ENCODE results near the gene KLHL20.
A peak's percentile ranks its signal among the peaks of the same experiment; 100 is the strongest.
"Not testable (repeated sequence)": the region's sequence is repeated elsewhere in the genome, so short reads cannot be mapped to it uniquely, and the experiment has no call there.

KLHL20 gene

DNA sequence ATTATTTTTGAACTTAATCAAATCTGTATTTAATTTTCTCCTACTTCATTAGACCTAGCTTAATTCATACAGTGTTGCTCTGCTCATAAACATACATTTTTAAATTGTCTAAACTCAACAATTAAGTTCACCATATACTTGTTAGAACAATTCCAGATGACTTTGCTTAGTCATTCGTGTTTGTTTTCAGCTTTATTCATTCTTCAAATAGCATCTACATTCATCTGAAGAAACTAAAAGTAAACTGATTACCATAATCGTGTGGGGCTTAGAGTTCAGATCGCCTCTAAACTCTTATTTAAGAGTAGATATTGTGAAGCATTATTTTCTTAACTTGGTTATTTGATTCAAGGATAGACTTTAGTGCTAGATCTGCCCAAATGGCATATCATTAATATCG is 34.4 kb downstream of the KLHL20 start:
- DNase-seq (ENCODE audit: low read depth in 3 of 3): no peak

DNA sequence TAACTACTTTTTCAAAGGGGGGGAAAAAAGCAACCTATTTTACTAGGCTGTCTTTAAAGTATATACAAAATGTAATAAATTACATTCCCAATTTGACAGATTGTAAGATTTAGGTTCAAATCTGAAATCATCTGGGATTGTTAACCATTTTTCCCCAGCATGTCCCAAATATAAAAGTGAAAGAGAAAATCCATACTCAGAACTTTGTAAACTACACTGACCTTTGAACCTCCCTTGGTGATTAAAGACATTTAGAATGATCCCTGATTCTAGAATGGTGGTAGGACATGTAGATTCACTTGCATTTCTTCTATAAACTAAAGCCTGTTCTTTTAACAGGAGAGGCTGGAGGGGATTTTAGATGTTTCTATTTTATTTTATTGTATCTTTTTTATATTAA is 39.0 kb downstream of the KLHL20 start:
- no peak for DNase-seq (ENCODE audit: low read depth in 3 of 3)

DNA sequence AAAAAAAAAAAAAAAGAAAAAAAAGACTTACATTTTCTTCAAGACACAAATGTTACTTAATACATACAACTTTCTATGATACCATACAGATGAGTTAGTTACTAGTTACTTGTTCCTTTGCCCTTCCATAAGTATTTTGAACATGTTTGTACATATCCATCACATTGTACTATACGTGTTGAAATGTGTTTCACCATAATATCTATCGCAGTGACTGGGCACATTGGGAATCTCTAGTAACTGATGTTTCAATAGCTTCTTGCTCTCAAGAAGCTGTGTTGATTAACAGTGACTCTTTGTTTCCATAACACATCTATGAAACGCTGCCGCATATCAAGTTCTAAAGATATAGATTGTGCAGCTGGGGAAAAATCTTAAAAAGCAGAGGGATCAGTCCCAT is 42.9 kb downstream of the KLHL20 start:
- DNase-seq (ENCODE audit: low read depth in 3 of 3): no peak

DNA sequence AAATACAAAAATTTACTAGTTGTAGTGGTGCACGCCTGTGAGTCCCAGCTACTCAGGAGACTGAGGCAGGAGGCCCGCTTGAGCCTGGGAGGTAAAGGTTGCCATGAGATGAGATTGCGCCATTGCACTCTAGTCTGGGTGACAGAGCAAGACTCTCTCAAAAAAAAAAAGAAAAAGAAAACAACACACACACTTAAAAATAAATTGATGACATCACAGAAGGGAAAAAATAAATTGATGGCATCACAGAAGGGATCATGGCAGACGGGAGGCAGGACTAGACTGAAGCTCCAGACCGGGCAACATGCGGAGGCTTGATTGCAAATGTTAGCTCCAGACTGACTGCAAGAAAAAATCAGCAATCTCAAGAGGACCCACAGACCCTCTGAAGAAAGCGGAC is 43.3 kb downstream of the KLHL20 start:
- no peak for DNase-seq (ENCODE audit: low read depth in 3 of 3)

DNA sequence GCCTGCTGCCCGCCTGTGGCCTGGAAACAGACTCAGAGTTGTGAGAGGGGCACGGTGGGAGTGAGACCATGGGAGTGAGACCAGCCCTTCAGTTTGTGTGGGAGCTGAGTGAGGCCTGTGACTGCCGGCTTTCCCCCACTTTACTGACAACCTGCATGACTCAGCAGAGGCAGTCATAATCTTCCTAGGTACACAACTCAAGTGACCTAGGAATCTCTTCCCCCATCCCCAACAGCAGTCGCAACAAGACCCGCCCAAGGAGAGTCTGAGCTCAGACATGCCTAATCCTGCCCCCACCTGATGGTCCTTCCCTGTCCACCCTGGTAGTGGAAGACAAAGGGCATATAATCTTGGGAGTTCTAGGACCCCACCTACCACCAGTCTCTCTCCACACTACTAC is 44.2 kb downstream of the KLHL20 start:
- no peak for DNase-seq (ENCODE audit: low read depth in 3 of 3)

DNA sequence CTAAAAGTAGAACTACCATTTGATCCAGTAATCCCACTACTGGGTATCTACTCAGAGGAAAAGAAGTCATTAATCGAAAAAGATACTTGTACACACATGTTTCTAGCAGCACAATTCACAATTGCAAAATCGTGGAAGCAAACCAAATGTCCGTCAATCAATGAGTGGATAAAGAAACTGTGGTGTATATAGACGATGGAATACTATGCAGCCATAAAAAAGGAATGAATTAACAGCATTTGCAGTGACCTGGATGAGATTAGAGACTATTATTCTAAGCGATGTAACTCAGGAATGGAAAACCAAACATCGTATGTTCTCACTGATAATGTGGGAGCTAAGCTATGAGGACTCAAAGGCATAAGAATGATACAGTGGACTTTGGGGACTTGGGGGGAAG is 49.5 kb downstream of the KLHL20 start:
- DNase-seq (ENCODE audit: low read depth in 3 of 3): not testable (repeated sequence)

DNA sequence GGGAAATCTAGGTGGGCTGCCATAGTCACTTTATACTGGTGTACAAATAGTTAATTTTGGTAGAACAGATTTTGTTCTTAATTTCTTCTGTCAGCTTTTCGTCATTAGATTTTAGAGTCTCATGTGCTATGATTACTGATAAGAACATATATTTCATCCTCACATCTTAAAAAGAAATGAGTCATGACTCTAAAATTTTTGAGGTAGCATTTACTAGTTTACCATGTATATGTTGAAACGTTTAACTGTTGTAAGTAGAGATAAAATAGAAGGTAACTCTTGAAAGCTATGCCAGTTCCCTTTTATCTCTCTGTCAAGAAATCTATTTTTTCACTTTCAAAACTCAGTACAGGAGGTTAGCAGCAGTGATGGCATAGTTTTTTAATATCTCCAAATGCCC is 53.4 kb downstream of the KLHL20 start:
- DNase-seq (ENCODE audit: low read depth in 3 of 3): no peak

DNA sequence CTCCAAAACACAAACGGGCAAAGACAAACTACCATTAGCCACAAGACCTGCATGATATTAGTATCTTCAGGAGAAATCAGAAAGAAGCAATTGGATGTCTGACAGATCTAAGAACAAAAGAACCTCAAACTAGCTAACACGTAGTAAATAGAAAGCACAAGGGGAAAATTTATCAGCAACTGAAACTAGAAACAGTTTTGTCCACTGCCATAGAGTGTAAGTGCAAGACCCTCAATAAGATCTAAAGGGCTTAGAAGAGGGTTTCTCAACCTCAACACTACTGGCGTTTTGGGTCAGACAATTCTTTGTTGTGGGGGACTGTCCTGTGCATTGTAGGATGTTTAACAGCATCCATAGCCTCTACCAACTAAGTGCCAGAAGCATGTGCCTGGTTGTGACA is 54.0 kb downstream of the KLHL20 start:
- no peak for DNase-seq (ENCODE audit: low read depth in 3 of 3)

DNA sequence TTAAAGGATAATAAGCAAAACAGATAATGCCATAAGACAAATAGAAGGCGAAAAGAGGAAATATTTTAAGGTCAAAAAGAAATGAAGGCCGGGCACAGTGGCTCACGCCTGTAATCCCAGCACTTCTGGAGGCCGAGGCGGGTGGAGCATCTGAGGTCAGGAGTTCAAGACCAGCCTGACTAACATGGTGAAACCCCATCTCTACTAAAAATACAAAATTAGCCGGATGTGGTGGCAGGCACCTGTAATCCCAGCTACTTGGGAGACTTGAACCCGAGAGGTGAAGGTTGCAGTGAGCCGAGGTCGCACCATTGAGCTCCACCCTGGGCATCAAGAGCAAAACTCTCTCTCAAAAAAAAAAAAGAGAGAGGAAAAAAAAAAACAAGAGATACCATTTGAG is 55.5 kb downstream of the KLHL20 start:
- not testable (repeated sequence) for DNase-seq (ENCODE audit: low read depth in 3 of 3)

DNA sequence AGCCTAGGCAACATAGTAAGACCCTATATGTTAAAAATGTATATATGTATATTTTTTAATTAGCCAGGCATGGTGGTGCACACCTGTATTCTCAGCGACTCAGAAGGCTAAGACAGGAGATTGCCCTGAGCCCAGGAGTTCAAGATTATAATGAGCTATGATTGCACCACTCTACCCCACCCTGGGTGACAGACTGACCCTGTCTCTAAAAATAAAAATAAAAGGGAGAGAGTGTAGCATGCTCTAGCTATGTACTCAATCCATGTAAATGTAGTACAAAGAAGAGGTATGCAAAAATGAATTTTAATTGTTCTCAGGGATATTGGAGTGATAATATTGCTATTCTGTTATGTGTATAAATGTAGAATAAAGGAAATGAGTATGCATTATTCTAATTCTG is 56.8 kb downstream of the KLHL20 start:
- DNase-seq (ENCODE audit: low read depth in 3 of 3): no peak

DNA sequence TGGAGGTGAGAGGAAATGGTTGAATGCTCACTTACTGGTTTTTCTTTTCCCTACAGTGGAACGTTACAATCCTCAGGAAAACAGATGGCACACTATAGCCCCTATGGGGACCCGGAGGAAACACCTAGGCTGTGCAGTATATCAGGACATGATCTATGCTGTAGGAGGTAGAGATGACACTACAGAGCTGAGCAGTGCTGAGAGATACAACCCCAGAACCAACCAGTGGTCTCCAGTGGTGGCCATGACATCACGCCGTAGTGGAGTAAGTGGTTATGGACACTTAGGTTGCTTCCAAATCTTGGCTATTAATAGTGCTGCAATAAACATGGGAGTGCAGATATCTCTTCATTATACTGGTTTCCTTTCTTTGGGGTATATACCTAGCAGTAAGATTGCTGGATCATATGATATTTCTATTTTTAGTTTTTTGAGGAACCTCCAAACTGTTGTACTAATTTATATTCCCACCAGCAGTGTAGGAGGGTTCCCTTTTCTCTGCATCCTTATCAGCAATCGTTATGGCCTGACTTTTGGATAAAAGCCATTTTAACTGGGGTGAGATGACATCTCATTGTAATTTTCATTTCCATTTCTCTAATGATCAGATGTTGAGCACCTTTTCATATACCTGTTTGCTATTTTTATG is 60.9 kb downstream of the KLHL20 start:
- DNase-seq (ENCODE audit: low read depth in 3 of 3): no peak

DNA sequence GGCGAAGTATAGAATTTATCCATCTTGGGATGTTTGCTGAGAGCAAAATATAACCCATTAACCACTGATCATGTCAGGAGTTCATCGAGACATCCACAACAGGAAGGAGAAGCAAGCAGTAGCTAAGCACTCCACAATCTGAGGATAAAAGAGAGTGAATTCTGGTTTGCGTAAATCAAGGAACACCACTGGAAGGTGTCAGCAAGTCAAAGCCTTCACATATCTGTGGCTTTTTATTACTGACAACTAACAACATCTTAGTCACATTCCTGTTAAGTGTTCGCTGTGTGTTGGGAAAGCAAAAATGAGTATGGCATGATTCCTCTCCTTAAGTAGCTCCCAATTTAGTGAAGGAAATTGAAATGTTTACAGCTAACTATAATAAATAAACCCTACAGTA is 65.2 kb downstream of the KLHL20 start:
- DNase-seq (ENCODE audit: low read depth in 3 of 3): no peak

DNA sequence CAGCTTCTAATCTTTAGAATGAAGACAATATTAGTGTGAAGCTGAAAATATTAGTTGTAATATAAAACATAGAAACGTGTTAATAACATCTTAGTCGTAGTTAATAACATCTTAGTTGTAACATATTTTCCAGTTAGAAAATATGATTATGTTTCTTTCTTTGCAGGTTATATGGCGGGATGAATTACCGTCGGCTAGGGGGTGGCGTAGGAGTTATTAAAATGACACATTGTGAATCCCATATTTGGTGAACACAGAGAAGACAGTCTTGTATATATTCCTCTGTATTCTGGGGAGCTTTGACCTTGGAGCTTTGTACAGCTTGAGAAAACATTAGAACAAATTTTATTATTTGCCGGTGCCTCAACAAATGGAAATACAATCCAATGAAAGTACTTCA is 70.2 kb downstream of the KLHL20 start:
- no peak for DNase-seq (ENCODE audit: low read depth in 3 of 3)

DNA sequence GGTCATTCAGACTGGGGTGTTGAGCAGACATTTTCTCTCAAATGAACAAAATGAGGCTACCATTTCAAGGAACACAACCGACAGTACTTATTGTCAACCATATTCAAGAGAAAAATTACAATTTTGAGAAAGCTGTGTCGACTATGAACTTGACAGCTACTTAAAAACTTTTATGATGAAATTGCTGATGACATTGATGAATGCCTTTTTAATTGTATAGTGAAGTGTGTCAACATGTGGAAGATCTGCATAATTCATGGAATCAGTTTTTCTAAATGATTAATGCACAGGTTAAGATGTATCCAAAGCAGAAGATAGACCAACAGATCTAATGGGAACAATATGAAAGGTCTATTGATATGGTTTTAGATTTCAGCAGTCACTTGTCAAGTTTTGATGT is 75.1 kb downstream of the KLHL20 start:
- DNase-seq (ENCODE audit: low read depth in 3 of 3): no peak

DNA sequence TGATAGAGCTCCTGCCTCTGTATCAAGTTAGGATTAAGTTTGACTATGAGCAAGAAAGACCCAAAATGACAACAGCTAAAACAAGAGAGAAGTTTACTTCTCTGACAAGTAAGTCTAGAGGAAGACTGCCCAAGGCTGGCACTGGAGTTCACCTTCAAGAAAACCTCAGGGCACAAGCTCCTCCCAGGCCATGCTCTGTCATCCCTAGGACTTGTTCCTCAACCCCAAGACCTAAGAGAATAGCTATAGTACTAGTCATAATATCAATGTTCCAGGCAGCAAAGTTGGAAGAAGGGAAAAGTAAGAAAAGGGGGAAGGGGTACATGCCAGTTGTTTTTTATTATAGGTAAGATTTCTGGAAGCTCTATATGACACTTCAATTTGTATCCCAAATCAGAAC is 83.3 kb downstream of the KLHL20 start:
- no peak for DNase-seq (ENCODE audit: low read depth in 3 of 3)

DNA sequence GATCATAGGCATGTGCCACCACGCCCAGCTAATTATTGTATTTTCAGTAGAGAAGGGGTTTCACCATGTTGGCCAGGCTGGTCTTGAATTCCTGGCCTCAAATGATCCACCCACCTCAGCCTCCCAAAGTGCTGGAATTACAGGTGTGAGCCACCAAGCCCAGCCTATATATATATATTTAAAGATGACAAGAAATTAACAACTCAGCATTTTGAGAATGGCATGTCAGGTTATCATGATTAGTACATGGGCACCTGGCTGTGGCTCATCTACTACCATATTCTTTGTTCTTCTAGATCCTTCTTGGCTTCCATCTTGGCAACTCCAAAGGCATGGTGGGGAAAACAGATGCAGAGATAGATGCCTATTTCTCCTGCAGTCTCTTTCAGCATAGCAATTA is 85.2 kb downstream of the KLHL20 start:
- not testable (repeated sequence) for DNase-seq (ENCODE audit: low read depth in 3 of 3)

DNA sequence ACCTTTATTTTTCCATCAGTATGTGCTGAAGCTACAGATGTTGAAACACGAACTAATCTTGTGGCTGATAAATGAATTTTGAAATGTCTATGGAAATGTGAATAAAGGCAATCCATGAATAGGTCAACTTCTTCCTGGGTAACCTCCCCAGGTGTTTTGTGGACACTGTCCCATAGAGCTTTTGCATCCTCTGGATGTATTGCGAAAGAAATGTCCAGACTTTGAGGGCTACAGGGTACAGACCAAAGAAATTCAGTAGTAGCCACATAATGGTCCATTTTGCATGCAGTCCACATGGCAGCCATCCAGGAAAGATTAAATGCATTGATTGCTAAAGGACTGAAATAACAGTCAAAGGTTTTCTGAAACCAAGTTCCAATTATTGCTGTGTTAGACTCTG is 88.2 kb downstream of the KLHL20 start:
- DNase-seq (ENCODE audit: low read depth in 3 of 3): no peak

DNA sequence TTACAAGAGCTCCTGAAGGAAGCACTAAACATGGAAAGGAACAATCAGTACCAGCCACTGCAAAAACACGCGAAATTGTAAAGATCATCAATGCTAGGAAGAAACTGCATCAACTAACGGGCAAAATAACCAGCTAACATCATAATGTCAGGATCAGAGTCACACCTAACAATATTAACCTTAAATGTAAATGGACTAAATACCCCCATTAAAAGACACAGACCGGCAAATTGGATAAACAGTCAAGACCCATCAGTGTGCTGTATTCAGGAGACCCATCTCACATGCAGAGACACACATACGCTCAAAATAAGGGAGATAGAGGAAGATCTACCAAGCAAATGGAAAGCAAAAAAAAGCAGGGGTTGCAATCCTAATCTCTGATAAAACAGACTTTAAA is 98.9 kb downstream of the KLHL20 start:
- not testable (repeated sequence) for DNase-seq (ENCODE audit: low read depth in 3 of 3)

DNA sequence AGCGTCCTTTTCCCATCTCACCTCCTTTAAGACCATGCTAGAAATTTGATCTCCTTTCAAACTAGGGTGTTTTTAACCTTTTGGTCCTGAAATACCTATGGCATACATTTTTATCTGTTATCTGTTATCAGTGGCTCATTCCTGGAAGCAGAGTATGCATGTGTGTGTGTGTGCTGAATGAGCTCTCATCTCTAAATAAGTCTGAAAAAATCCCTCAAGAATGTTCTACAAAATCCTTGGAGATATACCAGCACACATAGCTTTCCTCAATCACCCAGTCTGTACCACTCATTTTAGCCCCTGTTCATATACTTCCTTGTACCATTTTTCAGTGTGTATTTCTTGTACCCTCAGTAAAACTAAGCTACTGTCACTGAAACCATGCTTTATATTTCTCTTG is 103.7 kb downstream of the KLHL20 start:
- no peak for DNase-seq (ENCODE audit: low read depth in 3 of 3)

DNA sequence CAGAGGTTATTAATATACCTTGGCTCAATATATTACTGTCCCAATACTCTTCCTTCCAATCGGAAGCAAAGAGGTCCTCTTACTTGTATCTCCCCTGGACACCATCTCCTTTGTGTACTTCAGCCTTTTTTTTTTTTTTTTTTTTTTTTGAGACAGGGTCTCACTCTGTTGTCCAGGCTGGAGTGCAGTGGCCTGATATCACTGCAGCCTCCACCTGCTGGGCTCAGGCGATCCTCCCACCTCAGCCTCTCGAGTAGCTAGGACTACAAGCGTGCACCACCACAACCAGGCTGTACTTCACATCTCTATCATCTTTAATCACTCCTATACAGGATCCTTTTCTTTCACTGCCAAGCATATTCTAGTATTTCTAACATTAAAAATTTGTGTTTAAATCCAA is 106.9 kb downstream of the KLHL20 start:
- DNase-seq (ENCODE audit: low read depth in 3 of 3): no peak

DNA sequence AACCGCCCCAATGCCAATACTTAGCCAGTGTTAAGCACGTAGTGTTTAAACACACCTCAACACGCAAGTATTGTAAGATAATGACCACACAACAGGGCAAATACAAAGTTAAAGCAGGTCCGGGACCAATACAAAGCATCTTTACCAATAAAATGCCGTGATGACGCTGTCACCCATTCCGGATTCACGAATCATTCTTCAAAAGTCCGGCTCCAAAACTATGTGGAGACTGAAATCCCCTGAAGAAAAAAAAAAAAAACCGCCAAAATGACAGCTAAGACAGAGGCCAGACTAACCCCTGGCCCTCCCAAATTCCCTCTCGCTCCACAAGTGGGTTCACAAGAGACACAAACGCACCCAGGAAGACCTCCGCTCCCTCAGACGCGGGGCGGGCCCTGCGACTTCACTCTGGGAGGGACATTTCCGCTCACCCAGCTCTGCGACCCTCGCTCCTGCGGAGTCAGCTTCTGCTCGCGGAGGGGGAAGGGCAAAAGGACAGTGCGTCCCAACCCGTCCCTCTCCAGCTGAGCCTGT is 109.1 kb downstream of the KLHL20 start:
- no peak for DNase-seq (ENCODE audit: low read depth in 3 of 3)

DNA sequence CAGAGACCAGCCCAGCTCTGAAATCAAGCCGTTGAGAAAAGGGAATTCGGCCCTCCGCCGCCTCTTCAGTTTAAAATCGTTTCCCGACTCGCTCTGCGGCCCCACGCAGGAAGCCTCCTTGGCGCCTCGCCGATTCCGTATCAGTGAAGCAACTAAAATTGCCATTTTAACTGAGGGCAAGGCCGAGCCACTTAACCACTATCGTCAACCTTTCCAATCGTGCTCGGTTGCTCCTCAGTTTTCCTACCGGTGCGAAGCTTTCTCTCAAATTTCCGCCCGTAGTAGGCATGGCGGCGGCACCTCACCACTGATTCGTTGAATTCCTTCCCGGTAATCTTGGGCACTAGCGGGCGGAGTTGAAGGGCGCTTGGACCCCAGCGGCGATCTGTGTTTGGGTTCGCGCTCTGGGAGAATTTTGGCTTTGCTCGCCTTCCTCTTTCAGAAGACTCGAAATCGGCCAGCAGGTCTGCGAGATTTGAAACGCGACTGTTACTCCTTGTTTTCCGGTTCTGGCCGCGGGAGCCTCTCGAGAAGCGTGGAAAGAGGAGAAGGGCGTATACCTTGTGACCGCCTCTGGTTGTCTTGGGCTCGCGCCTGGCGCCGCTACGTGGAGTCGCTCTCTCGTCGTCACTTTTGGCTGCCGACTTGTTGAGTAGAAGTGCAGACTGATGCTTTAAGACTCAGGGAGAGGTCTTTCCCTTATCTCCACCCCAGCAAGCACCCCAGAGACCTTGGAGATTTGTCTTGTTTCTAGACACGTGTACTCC is 109.7 kb downstream of the KLHL20 start, which contains the start of the genes CENPL and DARS2:
CENPL (minus strand) TSS at position 569 of the 767 bp plus-strand sequence. CDS start 13,584 bp downstream, outside the sequence.
DARS2 (plus strand) TSS at position 359 of the 767 bp plus-strand sequence. CDS start 557 bp downstream, outside the sequence.
- peak; percentile 68 to 81 (median 79) for DNase-seq (ENCODE audit: low read depth in 3 of 3)

DNA sequence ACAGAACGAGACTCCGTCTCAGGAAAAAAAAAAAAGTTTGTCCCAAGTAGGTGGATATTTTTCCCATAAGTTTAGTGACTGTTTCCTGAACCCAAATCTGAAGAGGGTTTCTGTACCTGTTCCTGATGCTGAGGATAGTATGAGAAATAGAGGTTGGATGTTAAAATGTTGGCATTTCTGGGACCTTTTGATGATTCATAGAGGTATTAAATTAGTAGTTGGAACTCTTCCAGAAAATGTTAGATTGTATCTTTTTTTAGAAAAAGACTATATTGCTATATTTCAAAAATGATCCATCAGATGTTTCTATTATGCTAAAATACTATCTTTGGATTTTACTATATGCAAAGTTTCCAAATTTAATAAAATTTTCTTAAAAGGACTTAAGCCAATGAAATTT is 112.8 kb downstream of the KLHL20 start:
- DNase-seq (ENCODE audit: low read depth in 3 of 3): no peak
